PC-9 (cell line): ENCODE data around the gene HRH1. TPM values are rescaled to one million over a fixed set of nuclear protein-coding genes. Genes with fewer than 3 reads are reported as not detected.

ENCODE experiments used
- BruUV-seq: library from RNA; stranded (reverse); fragments of 400-500 nt; replicated peaks from 2 replicates; lab custom pipeline; 2021; lab: Mats Ljungman, UMichigan
- CTCF ChIA-PET: fragments of 300-600 bp; sonication (Branson Sonifier 250); formaldehyde crosslinking; loops from one replicate; lab custom pipeline; 2022; ENCODE audit warnings: antibody characterized with exemption; lab: Charles Lee
- POLR2A ChIA-PET: fragments of 300-600 bp; sonication (Branson Sonifier 250); formaldehyde crosslinking; loops from one replicate; lab custom pipeline; 2022; ENCODE audit warnings: antibody characterized with exemption; ENCODE audit not compliant: unreplicated experiment; lab: Charles Lee
- DNase-seq, 2 experiments: peaks; one replicate each; pipeline versions ENCODE4 v3.0.0 to v3.0.0-alpha.2; 2015 to 2022; ENCODE audit warnings: mixed read lengths in 1 of 2
- H2AFZ ChIP-seq: fragments of 200-600 bp; sonication (generic); 2 replicates; pipeline ENCODE4 v1.8.1; 2017; ENCODE audit warnings: antibody characterized with exemption
- H3F3A ChIP-seq: fragments of 200-600 bp; sonication (generic); 2 replicates; pipeline ENCODE4 v1.8.1; 2017; ENCODE audit warnings: antibody characterized with exemption, mild to moderate bottlenecking, low read depth; ENCODE audit not compliant: insufficient read depth
- H3K27ac ChIP-seq: fragments of 200-600 bp; sonication (generic); 2 replicates; pipeline ENCODE4 v1.6.1; 2016; ENCODE audit warnings: mixed run types
- H3K27me3 ChIP-seq: fragments of 200-600 bp; sonication (generic); 2 replicates; pipeline ENCODE4 v1.6.1; 2016; ENCODE audit warnings: low read depth, mixed run types; ENCODE audit not compliant: insufficient read depth
- H3K36me3 ChIP-seq: fragments of 200-600 bp; sonication (generic); 2 replicates; pipeline ENCODE4 v1.6.1; 2016; ENCODE audit warnings: low read depth, mixed run types
- H3K4me1 ChIP-seq: fragments of 200-600 bp; sonication (generic); replicated peaks from 2 replicates; pipeline ENCODE4 v1.6.1; 2016; ENCODE audit warnings: mixed run types; ENCODE audit not compliant: insufficient read depth
- H3K4me2 ChIP-seq: fragments of 200-600 bp; sonication (generic); 2 replicates; pipeline ENCODE4 v1.6.1; 2017; ENCODE audit warnings: mixed run types
- H3K4me3 ChIP-seq: fragments of 200-600 bp; sonication (generic); 2 replicates; pipeline ENCODE4 v1.6.1; 2016; ENCODE audit warnings: mixed run types
- H3K79me2 ChIP-seq: fragments of 200-600 bp; sonication (generic); 2 replicates; pipeline ENCODE4 v1.6.1; 2017; ENCODE audit warnings: low read depth, mixed run types
- H3K9me2 ChIP-seq: fragments of 200-600 bp; sonication (generic); 2 replicates; pipeline ENCODE4 v1.8.1; 2017; ENCODE audit warnings: mild to moderate bottlenecking; ENCODE audit not compliant: insufficient read depth
- H3K9me3 ChIP-seq: fragments of 200-600 bp; sonication (generic); 2 replicates; pipeline ENCODE4 v1.8.1; 2016; ENCODE audit warnings: low read depth; ENCODE audit not compliant: insufficient read depth
- H4K20me1 ChIP-seq: fragments of 200-600 bp; sonication (generic); 2 replicates; pipeline ENCODE4 v1.8.1; 2017; ENCODE audit not compliant: insufficient read depth
- EZH2 ChIP-seq: fragments of 200-600 bp; sonication (generic); IDR thresholded peaks from 2 replicates; pipeline ENCODE4 v1.8.0; 2017; ENCODE audit warnings: antibody characterized with exemption, low read depth
- intact Hi-C: fragments of 100-400 bp; cut with micrococcal nuclease; formaldehyde crosslinking; loops from one replicate; pipeline ENCODE4 v1.10.0; 2022; ENCODE audit not compliant: unreplicated experiment
- total RNA-seq: library from RNA; stranded (reverse); gene quantifications from 2 replicates; pipeline ENCODE4 v1.2.3, GENCODE V29; 2021
- TF ChIP-seq, protein P1 (sequence below): fragments of 200-600 bp; sonication (generic); conservative IDR thresholded peaks from 2 replicates; pipeline ENCODE4 v1.6.1; 2017; ENCODE audit warnings: mixed run types, antibody characterized with exemption, mild to moderate bottlenecking, moderate library complexity

The HRH1 gene
- total RNA-seq, 1 experiment from 2014 or later = 9.2 TPM

DNA sequence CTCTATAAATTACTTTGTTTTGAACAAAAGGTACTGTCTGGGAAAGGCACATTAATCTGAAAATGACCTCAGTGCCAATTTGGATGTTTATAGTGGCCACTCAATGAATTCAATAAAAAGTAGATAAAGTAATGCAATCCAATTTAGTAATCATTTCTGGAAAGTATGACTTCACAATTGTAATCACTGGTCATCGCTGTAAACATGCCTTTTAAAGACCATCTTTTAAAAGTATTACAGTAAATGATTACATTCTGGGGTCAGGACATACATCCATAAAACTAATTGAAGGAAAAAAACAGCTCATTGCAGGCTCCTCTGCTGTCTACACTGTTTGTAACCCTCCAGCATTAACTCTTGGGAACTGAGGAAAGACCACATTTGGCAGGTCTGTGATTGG, 43.2 kb downstream of the HRH1 start:
- CTCF ChIA-PET = interaction anchor here (0.7 kb wide), 1 partner anchor 979 kb away, joined by 3 read pairs; no protein-coding TSS in a partner anchor
- H3K4me3 ChIP-seq = no peak overlapping the region
- no peak overlapping the region for H2AFZ ChIP-seq
- DNase-seq = no peak
- peaks cover 30% of the 10 kb centered on the region for H3F3A ChIP-seq
- BruUV-seq = no TSS peak
- H3K27me3 ChIP-seq = no peaks in the 10 kb centered on the region
- no peaks in the 10 kb centered on the region for H4K20me1 ChIP-seq
- H3K27ac ChIP-seq = no peak overlapping the region
- H3K9me2 ChIP-seq = no peaks in the 10 kb centered on the region
- H3K79me2 ChIP-seq = no peaks in the 10 kb centered on the region
- intact Hi-C loops = no loop called here
- no peak overlapping the region for H3K4me2 ChIP-seq
- H3K36me3 ChIP-seq = no peaks in the 10 kb centered on the region
- TF ChIP-seq EZH2 = no peak
- TF ChIP-seq, protein P1, sequence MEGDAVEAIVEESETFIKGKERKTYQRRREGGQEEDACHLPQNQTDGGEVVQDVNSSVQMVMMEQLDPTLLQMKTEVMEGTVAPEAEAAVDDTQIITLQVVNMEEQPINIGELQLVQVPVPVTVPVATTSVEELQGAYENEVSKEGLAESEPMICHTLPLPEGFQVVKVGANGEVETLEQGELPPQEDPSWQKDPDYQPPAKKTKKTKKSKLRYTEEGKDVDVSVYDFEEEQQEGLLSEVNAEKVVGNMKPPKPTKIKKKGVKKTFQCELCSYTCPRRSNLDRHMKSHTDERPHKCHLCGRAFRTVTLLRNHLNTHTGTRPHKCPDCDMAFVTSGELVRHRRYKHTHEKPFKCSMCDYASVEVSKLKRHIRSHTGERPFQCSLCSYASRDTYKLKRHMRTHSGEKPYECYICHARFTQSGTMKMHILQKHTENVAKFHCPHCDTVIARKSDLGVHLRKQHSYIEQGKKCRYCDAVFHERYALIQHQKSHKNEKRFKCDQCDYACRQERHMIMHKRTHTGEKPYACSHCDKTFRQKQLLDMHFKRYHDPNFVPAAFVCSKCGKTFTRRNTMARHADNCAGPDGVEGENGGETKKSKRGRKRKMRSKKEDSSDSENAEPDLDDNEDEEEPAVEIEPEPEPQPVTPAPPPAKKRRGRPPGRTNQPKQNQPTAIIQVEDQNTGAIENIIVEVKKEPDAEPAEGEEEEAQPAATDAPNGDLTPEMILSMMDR = no peak
- H3K9me3 ChIP-seq = no peaks in the 10 kb centered on the region; the same call in 1 of the 2 replicates
- POLR2A ChIA-PET = no interaction called here
- peaks cover 21% of the 10 kb centered on the region for H3K4me1 ChIP-seq

DNA sequence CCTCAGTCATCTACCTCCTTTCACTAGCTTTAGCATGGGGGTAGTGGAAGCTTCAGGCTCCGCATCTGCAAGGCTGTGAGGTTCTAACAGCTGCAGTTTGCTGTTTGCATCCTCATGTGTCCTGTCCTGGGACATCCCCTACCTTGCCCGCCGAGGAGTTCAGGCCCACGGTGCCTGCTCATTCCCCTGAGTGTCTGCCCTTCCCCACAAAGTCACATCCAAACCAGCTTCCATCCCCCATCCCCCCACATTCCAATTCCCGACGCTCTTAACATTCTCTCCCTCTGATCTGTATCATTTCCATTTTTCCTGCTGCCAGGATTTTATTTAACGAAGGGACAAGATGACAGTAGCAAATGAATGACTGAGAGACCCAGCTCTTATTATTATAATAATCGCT, 43.8 kb downstream of the HRH1 start:
- Histone ChIP-seq H3K4me3 (no peak overlapping the region), H3K4me2 (no peak overlapping the region), H4K20me1 (no peaks in the 10 kb centered on the region), H3K79me2 (no peaks in the 10 kb centered on the region), H3F3A (peaks cover 30% of the 10 kb centered on the region), H3K36me3 (no peaks in the 10 kb centered on the region), H3K9me3 (no peaks in the 10 kb centered on the region; the same call in 1 of the 2 replicates), H3K27me3 (no peaks in the 10 kb centered on the region), H3K4me1 (peaks cover 21% of the 10 kb centered on the region), H3K9me2 (no peaks in the 10 kb centered on the region), H3K27ac (no peak overlapping the region), H2AFZ (no peak overlapping the region)
- intact Hi-C loops = no loop called here
- DNase-seq = no peak
- no TSS peak for BruUV-seq
- TF ChIP-seq, protein P1 = no peak
- TF ChIP-seq EZH2 = no peak
- POLR2A ChIA-PET = no interaction called here
- CTCF ChIA-PET = no interaction called here

DNA sequence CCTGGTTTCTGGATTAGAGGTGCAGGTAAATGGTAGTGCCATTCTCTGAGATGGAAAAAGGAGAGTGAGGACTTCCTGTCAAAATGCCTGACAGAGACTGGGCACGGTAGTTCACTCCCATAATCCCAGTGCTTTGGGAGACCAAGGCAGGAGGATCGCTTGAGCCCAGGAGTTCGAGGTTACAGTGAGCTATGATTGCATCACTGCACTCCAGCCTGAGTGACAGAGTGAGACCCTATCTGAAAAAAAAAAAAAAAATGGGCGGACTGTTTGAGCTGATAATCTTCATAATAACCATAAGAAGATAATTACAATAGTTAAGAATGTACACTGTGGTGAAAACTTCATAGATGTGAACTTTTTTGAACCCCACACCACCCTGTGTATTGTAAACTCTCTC, 44.2 kb downstream of the HRH1 start:
- Histone ChIP-seq H3K4me3 (no peak overlapping the region), H3K27me3 (no peaks in the 10 kb centered on the region), H3K36me3 (no peaks in the 10 kb centered on the region), H3K9me3 (no peaks in the 10 kb centered on the region), H4K20me1 (no peaks in the 10 kb centered on the region), H3K4me2 (no peak overlapping the region), H3K79me2 (no peaks in the 10 kb centered on the region), H3F3A (peaks cover 30% of the 10 kb centered on the region), H3K9me2 (no peaks in the 10 kb centered on the region), H2AFZ (no peak overlapping the region), H3K4me1 (peaks cover 21% of the 10 kb centered on the region), H3K27ac (no peak overlapping the region)
- POLR2A ChIA-PET = no interaction called here
- BruUV-seq = no TSS peak
- CTCF ChIA-PET = no interaction called here
- DNase-seq = no peak
- no peak for TF ChIP-seq EZH2
- TF ChIP-seq, protein P1 = no peak
- intact Hi-C loops = no loop called here
